Naive B cell (primary cell): ENCODE data around the gene GNB1L. TPM values are rescaled to one million over a fixed set of nuclear protein-coding genes. Genes with fewer than 3 reads are reported as not detected.
"Not testable (repeated sequence)": the region's sequence is repeated elsewhere in the genome, so short reads cannot be mapped to it uniquely, and the experiment has no call there.

Experiments
- ATAC-seq, 2 donors: fragments of 150-1000 bp; cut with Tn5 transposase; 2 replicates each; pipeline ENCODE4 v1.10.0; 2021; ENCODE audit warnings: low read depth in 2 of 2, mild to moderate bottlenecking in 2 of 2, moderate library complexity in 2 of 2
- DNase-seq: peaks from one replicate; pipeline ENCODE4 v3.0.0; 2022
- H3K27ac Mint-ChIP-seq, 6 donors: one replicate each; pipeline ENCODE4 v1.8.0; 2020 to 2022; ENCODE audit warnings: mild to moderate bottlenecking in 6 of 6, mixed read lengths in 6 of 6, moderate library complexity in 5 of 6, inconsistent platforms in 2 of 6
- H3K27me3 Mint-ChIP-seq, 3 donors: one replicate each; pipeline ENCODE4 v1.8.0; 2021 to 2022; ENCODE audit warnings: mixed read lengths in 3 of 3, mild to moderate bottlenecking in 1 of 3
- H3K36me3 Mint-ChIP-seq, 2 donors: one replicate each; pipeline ENCODE4 v1.8.0; 2020 to 2022; ENCODE audit warnings: mixed read lengths in 2 of 2, inconsistent platforms in 1 of 2, mild to moderate bottlenecking in 1 of 2
- H3K4me1 Mint-ChIP-seq, 3 donors: one replicate each; pipeline ENCODE4 v1.8.0; 2020 to 2022; ENCODE audit warnings: mixed read lengths in 3 of 3, inconsistent platforms in 1 of 3, mild to moderate bottlenecking in 1 of 3, moderate library complexity in 1 of 3
- H3K4me3 Mint-ChIP-seq, 8 donors: one replicate each; pipeline ENCODE4 v1.8.0; 2020 to 2022; ENCODE audit warnings: mild to moderate bottlenecking in 8 of 8, mixed read lengths in 8 of 8, moderate library complexity in 8 of 8, inconsistent platforms in 2 of 8
- H3K9me3 Mint-ChIP-seq, 7 donors: one replicate each; pipeline ENCODE4 v1.8.0; 2020 to 2022; ENCODE audit warnings: mixed read lengths in 7 of 7, mild to moderate bottlenecking in 5 of 7, inconsistent platforms in 2 of 7, moderate library complexity in 1 of 7
- polyA plus RNA-seq, 6 donors: library from polyadenylated mRNA; unstranded; fragments of 300-500 nt; fragmentation: Illumina TruSeq; gene quantifications; one replicate each; pipeline ENCODE4 v1.2.3, GENCODE V29; 2021; ENCODE audit warnings: low read depth in 6 of 6

GNB1L gene
- polyA plus RNA-seq, 6 donors from 2014 or later, result 6.2 to 14.8 (median 12.0) TPM

DNA sequence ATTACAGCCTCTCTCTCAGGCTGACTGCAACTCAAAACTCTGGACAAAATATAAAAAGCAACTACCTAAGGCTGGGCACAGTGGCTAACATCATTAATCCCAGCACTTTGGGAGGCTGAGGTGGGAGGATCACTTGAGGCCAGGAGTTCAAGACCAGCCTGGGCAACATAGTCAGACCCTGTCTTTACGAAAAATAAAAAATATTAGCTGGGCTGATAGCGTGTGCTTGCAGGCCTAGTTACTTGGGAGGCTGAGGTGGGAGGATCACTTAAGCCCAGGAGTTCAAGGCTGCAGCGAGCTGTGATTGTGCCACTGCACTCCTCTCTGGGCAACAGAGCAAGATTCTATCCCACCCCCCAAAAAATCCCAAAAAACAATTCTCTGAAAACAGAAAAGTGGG is 22.7 kb downstream of the GNB1L start:
- not testable (repeated sequence) for H3K27me3 Mint-ChIP-seq, H3K27ac Mint-ChIP-seq, H3K9me3 Mint-ChIP-seq, DNase-seq, ATAC-seq, H3K36me3 Mint-ChIP-seq, H3K4me3 Mint-ChIP-seq
- peaks cover 8 to 15% (median 10%) of the 10 kb centered on the region in 3 donors for H3K4me1 Mint-ChIP-seq

DNA sequence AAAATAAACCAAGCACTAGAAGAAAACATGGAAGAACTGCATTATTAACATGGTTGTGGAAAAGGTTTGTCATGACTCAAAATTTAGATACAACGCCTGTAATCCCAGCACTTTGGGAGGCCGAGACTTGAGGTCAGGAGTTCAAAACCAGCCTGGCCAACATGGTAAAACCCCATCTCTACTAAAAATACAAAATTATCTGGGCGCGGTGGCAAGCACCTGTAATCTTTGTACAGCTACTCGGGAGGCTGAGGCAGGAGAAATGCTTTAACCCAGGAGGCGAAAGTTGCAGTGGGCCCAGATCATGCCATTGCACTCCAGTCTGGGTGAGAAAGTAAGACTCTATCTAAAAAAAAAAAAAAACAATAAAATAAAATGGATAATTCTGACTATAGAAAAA is 23.7 kb downstream of the GNB1L start:
- Mint-ChIP-seq H3K27ac (no peak overlapping the region), H3K4me3 (no peak overlapping the region), H3K36me3 (no peaks in the 10 kb centered on the region), H3K27me3 (no peaks in the 10 kb centered on the region), H3K9me3 (peaks cover 0 to 6% (median 0%) of the 10 kb centered on the region in 7 donors), H3K4me1 (peaks cover 8 to 22% (median 10%) of the 10 kb centered on the region in 3 donors)
- ATAC-seq, result no peak
- no peak for DNase-seq

DNA sequence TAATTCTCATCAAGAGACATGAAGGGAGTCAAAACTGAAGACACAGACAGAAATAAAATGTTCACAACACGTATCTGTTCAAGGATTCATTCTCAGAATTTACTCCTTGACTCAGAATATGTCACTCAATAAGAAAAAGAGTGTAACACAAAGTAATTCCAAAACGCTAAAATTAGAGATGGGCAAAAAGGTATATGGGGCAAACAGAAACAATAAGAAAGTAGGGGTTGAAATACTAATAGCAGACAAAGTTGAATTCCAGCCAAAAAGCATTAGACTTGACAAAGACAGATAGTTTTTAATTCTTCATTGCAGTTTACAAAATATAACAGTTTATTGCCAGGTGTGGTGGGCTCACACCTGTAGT is 26.7 kb downstream of the GNB1L start:
- Mint-ChIP-seq H3K4me1 (peaks cover 8 to 18% (median 15%) of the 10 kb centered on the region in 3 donors), H3K27me3 (peaks cover 0 to 5% (median 0%) of the 10 kb centered on the region in 3 donors), H3K4me3 (no peak overlapping the region), H3K36me3 (no peaks in the 10 kb centered on the region), H3K27ac (no peak overlapping the region), H3K9me3 (peaks cover 0 to 6% (median 0%) of the 10 kb centered on the region in 7 donors)
- ATAC-seq (no peak), DNase-seq (no peak)

DNA sequence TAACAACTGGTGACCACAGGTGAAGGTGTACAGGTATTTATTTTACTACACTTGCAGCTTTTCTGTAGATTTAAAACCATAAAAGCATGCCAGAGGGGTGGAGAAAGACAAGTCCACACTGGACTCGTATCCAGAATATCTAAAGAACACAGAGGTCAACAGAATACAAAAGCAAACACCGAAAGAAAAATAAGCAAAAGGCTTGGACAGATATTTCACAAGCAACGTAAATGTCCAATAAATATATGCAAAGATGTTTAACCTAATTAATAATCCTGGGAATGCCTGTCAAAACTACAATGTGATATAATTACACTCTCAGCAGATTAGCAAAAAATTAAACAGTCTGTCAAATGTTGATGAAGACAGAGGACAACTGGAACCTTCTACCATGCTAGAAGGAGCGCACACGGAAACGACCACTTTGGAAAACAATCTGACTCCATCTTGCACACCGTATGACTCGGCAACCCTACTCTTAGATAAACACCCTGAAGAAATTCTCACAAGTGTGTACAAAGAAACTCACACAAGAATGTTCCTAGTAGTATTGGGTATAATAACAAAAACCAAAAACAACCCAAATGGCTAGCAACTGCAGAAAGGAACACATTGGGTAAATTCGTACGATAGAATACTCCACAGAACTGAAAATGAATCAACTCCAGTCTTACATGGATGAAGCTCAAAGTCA is 27.2 kb downstream of the GNB1L start:
- Mint-ChIP-seq H3K9me3 (peaks cover 0 to 6% (median 0%) of the 10 kb centered on the region in 7 donors), H3K27me3 (peaks cover 0 to 5% (median 0%) of the 10 kb centered on the region in 3 donors), H3K4me3 (no peak overlapping the region), H3K36me3 (no peaks in the 10 kb centered on the region), H3K27ac (no peak overlapping the region), H3K4me1 (peaks cover 4 to 14% (median 10%) of the 10 kb centered on the region in 3 donors)
- no peak for ATAC-seq
- no peak for DNase-seq

DNA sequence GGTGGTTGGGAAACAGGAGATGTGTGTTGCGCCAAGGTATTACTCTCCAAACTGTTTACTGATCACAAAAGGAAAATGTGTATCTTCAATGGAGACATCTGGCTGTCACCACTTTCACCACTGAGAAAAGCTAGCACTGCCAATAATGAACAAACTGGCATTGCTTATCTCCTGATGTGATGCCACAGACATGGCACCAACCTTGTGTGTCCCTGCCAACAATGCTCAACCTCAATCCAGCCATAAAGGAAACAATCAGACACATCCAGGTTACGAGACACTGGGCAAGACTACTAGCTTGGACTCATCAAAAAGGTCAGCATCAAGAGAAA is 28.1 kb downstream of the GNB1L start:
- no peak for DNase-seq
- no peak overlapping the region for H3K4me3 Mint-ChIP-seq

DNA sequence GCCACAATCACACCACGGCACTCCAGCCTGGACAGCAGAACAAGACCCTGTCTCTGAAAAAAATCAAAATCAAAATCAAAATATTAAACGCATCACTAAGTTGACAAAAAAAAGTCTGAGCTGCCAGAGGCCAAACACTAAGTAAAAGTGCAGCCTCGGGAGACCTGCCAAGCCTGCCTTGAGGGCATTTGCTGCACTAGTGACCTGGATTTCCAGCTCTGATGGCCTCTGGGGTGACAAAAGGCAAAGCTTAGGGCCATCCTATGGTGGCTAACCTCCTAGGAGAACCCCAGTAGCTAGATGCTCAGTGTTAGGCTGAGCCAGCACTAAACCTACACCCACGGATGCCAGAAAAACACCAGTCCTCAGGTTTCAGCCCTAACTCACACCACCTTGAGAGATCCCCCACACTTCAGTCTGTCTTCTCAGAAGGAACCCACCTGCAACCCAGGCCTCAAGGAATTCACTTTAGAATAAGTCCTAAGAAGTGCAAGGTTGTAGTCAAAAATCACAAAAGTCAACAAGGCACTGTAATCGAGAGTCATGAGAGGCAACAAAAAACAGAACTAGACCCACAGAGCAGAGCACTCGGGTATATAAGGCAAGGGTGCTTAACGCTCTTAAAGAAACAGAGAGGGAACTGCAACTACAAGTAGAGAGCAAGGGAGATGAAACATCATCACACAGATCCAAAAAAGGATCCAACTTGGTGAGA is 28.6 kb downstream of the GNB1L start:
- no peak overlapping the region for H3K27ac Mint-ChIP-seq
- peaks cover 0 to 11% (median 6%) of the 10 kb centered on the region in 3 donors for H3K4me1 Mint-ChIP-seq
- no peaks in the 10 kb centered on the region for H3K36me3 Mint-ChIP-seq
- peaks cover 0 to 6% (median 0%) of the 10 kb centered on the region in 7 donors for H3K9me3 Mint-ChIP-seq
- DNase-seq, result no peak
- ATAC-seq, result no peak
- H3K27me3 Mint-ChIP-seq, result peaks cover 0 to 5% (median 0%) of the 10 kb centered on the region in 3 donors
- no peak overlapping the region for H3K4me3 Mint-ChIP-seq

More for the DNA sequence above, 28.1 kb downstream of the GNB1L start:
- peaks cover 0 to 6% (median 0%) of the 10 kb centered on the region in 7 donors for H3K9me3 Mint-ChIP-seq
- H3K27ac Mint-ChIP-seq, result peak overlapping the region in 2 of 6 donors; percentile 27 to 86
- H3K4me1 Mint-ChIP-seq, result peaks cover 0 to 11% (median 6%) of the 10 kb centered on the region in 3 donors
- H3K36me3 Mint-ChIP-seq, result no peaks in the 10 kb centered on the region
- no peak for ATAC-seq
- H3K27me3 Mint-ChIP-seq, result peaks cover 0 to 5% (median 0%) of the 10 kb centered on the region in 3 donors

DNA sequence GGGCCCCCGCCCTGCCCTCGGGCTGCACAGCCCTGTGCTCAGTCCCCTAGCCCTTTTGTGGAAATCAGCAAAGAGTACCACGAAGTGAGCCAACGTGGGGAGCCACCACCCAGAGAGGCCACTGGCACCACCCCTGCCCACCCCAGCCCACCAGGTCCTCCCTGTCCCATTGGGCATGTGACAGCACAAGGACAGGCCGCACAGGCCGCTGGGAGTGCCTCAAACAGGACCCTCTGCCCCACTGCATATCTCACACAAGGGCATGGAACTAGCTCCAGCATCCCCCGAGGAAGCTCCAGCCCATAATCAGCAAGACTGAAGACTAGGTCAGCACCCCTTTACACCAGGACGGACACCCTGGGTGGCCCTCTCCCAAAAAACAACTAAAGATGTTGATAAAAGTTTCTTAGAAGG is 29.7 kb downstream of the GNB1L start:
- H3K4me1 Mint-ChIP-seq, result peaks cover 0 to 11% (median 6%) of the 10 kb centered on the region in 3 donors
- H3K36me3 Mint-ChIP-seq, result no peaks in the 10 kb centered on the region
- H3K4me3 Mint-ChIP-seq, result no peak overlapping the region
- peaks cover 0 to 6% (median 0%) of the 10 kb centered on the region in 7 donors for H3K9me3 Mint-ChIP-seq
- no peak overlapping the region for H3K27ac Mint-ChIP-seq
- no peak for DNase-seq
- peaks cover 0 to 5% (median 0%) of the 10 kb centered on the region in 3 donors for H3K27me3 Mint-ChIP-seq
- ATAC-seq, result no peak

DNA sequence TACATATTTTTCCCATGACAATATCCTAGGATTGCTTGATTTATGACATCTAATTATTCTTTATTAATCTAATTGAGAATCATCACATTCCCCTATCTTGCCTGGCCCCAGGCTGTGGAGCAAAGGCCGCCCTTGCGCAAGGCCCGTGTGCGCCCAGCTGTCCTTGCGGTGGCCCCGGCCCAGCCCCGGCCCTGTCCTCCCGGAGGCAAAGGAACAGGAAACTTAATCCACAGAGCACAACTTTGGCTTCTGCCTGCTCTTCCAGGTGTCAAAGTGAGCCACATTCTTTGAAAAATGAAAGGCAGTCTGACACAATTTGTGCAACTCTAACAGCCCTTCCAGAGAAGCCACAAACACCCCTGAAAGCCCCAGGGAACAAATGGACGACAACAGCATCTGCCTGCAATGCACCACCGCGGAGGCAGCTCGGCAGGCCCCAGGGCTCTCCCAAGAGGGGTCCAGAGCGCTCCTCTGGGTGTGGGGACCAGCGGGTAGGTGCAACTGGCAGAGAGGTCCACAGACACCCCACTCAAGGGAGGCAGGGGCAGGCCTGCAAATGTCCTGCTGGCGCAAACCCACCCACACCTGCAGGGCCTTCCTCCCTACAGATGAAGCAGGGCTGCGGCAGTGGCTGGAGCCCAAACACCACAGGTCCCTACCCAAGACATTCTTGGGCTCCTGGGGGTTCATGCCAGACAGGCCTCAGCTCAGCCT is 30.3 kb downstream of the GNB1L start:
- Mint-ChIP-seq H3K36me3 (no peaks in the 10 kb centered on the region), H3K9me3 (peaks cover 0 to 6% (median 0%) of the 10 kb centered on the region in 7 donors), H3K27me3 (peaks cover 0 to 5% (median 0%) of the 10 kb centered on the region in 3 donors), H3K4me3 (no peak overlapping the region), H3K27ac (peak overlapping the region in 1 of 6 donors; percentile 76), H3K4me1 (peaks cover 0 to 11% (median 6%) of the 10 kb centered on the region in 3 donors)
- no peak for ATAC-seq
- no peak for DNase-seq

DNA sequence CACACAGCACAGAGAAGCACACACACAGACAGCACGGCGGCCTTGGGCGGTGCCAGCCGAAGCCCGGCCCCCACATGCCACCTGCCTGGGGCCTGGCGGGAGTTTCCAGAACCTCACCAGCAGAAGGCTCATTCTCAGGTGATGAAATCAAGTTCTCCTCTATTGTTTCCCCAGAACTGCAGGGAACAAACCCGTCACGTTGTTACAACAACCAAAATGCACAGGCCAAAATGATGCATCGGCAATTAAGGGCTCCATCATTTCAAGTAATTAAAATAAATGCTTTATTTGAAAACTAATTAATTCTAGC is 30.8 kb downstream of the GNB1L start:
- DNase-seq (no peak), ATAC-seq (no peak)
- peaks cover 0 to 6% (median 0%) of the 10 kb centered on the region in 7 donors for H3K9me3 Mint-ChIP-seq
- no peaks in the 10 kb centered on the region for H3K36me3 Mint-ChIP-seq
- no peak overlapping the region for H3K4me3 Mint-ChIP-seq
- H3K4me1 Mint-ChIP-seq, result peaks cover 0 to 11% (median 6%) of the 10 kb centered on the region in 3 donors
- peaks cover 0 to 5% (median 0%) of the 10 kb centered on the region in 3 donors for H3K27me3 Mint-ChIP-seq
- H3K27ac Mint-ChIP-seq, result peak overlapping the region in 1 of 6 donors; percentile 74

DNA sequence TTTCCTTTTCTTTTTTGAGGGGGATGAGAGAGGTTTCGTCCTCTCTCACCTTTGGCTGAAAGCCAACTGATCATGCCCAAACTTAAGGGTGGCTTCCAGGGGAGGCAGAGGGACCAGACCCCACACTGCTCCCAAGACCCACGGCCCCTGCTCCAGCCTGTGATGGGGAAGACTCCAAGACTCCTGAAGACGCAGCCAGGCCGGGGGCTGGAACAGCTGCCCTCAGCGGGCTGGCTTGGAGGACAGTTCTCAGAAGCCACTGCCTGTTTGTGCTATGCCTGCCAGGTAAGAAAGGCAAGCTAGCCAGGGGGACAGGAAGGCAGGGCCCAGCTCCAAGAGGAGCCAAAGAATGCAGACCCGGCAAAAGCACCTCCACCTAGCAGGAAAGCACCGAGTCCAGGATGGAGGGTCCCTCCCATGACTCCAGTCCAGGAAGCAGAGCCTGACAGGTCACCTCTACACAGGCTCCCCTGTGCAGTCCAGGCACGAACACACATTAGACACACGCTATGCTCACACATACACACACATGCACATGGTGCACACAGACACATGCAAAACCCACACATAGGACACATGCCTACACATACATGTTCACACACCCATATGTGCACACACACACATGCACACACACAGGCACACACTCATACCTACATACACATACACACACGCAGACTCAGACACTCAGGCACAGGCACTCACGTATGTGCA is 31.3 kb downstream of the GNB1L start:
- Mint-ChIP-seq H3K27me3 (peaks cover 0 to 5% (median 0%) of the 10 kb centered on the region in 3 donors), H3K36me3 (no peaks in the 10 kb centered on the region), H3K4me3 (no peak overlapping the region), H3K9me3 (peaks cover 0 to 6% (median 0%) of the 10 kb centered on the region in 7 donors), H3K4me1 (peaks cover 0 to 11% (median 6%) of the 10 kb centered on the region in 3 donors), H3K27ac (peak overlapping the region in 3 of 6 donors; percentile 4 to 74 (median 48))
- ATAC-seq (no peak), DNase-seq (no peak)

DNA sequence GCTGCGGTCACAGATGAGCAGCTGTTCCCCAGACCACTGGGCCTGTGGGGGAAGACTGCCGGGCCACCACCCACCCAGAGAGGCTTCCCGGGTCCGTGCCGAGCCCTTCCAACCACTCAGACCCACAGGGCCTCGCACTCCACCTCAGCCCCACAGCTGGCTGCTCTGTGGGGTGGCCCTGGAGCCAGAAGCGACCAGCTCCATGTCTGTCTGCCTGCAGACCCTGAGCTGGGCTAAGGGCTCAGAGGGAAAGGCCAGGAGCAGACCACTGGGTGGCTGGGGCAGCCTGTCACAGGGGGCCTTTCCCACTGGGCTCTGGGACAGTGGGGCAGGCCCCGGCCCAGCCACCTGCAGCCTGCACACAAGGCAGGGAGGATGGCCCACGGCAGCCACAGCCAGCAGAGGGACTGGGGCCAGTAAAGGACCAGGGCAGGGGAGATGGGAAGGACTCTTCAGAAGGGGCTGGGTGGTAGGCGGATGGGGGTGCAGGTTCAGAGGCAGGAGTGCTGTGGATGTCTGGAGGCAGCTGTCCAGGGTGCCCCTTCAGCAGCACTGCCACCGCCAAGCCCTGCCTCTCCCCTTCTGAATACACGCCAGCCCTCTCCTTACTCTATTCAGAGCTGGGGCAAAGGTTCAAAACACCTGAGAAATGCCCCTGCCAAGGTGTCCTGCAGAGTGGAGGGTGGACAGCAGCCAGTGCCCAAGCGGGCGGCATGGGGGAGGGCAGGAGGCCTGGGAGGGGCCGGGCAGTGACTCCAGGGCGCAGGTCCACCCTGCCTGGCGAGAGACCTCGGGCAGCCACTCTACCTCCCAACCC is 32.2 kb downstream of the GNB1L start:
- Mint-ChIP-seq H3K4me1 (peaks cover 0 to 11% (median 6%) of the 10 kb centered on the region in 3 donors), H3K27ac (no peak overlapping the region), H3K36me3 (no peaks in the 10 kb centered on the region), H3K4me3 (no peak overlapping the region), H3K9me3 (peaks cover 0 to 6% (median 0%) of the 10 kb centered on the region in 7 donors), H3K27me3 (peaks cover 0 to 5% (median 0%) of the 10 kb centered on the region in 3 donors)
- no peak for DNase-seq
- no peak for ATAC-seq

DNA sequence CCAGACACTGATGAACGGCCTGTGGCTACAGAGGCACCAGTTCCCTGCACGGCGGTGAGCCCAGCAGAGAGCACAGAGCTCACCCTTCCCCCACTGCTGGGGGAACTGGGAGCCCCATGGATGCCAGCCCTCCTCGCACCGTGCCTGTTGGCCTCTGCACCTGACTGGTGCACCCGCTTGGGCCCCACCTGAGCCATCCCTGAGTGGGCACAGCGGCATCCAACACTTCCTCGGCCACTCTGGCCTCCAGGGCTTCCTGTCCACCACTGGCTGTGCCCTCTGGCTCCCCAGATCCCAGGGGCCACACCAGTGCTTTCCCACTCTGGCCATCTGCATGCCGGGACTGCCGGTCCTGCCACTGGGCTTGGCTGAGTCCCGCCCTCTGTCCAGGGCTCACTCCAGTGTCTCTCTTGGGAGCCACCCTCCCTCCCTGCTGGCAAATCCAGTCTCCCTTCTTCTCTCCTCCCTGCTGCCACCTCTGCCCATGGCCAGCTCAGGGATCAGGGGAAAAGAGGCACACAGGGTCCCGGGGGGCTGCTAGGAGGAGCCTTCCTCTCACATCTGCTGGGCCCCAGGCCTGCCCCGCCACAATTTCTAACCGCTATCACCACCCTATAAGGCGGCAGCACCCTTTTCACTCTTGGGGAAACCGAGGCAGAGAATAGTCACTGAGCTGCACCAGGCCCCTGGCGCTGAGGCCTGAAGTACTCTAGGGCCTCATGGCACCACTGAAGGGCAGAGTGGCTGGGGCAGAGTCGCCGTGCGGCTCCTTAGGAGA is 33.0 kb downstream of the GNB1L start:
- Mint-ChIP-seq H3K4me1 (peaks cover 0 to 11% (median 6%) of the 10 kb centered on the region in 3 donors), H3K27ac (no peak overlapping the region), H3K9me3 (peaks cover 0 to 6% (median 0%) of the 10 kb centered on the region in 7 donors), H3K27me3 (peaks cover 0 to 5% (median 0%) of the 10 kb centered on the region in 3 donors), H3K36me3 (no peaks in the 10 kb centered on the region), H3K4me3 (no peak overlapping the region)
- ATAC-seq (no peak), DNase-seq (no peak)
